ENCODE results near the gene KIF11. TPM values are rescaled to one million over a fixed set of nuclear protein-coding genes. Genes with fewer than 3 reads are reported as not detected.

KIF11 gene
- total RNA-seq, 2 experiments from 2014 or later = 53.7 to 55.2 TPM

- ATAC-seq (ENCODE audit: low read depth) = no peak
- H3K9me3 Mint-ChIP-seq = peaks cover 8% of the 10 kb centered on the region
- POLR2A ChIA-PET = no interaction called here
- H3K27me3 Mint-ChIP-seq = peaks cover 9% of the 10 kb centered on the region
- H3K36me3 Mint-ChIP-seq = peaks cover 2% of the 10 kb centered on the region
- no peak for DNase-seq
- no peak overlapping the region for H3K4me3 Mint-ChIP-seq
- no peaks in the 10 kb centered on the region for H3K4me1 Mint-ChIP-seq
- H3K27ac Mint-ChIP-seq = no peak overlapping the region
Observed at GRCh38 chr10:92664322-92664721, 71.4 kb downstream of the KIF11 start.

GRCh38 chr10:92667078-92667477 is 74.1 kb downstream of the KIF11 start:
- Mint-ChIP-seq H3K9me3 (peaks cover 8% of the 10 kb centered on the region), H3K4me1 (no peaks in the 10 kb centered on the region), H3K36me3 (peaks cover 2% of the 10 kb centered on the region), H3K27ac (no peak overlapping the region), H3K27me3 (peaks cover 3% of the 10 kb centered on the region), H3K4me3 (no peak overlapping the region)
- POLR2A ChIA-PET = no interaction called here
- DNase-seq (no peak), ATAC-seq (ENCODE audit: low read depth) (no peak)

DNA sequence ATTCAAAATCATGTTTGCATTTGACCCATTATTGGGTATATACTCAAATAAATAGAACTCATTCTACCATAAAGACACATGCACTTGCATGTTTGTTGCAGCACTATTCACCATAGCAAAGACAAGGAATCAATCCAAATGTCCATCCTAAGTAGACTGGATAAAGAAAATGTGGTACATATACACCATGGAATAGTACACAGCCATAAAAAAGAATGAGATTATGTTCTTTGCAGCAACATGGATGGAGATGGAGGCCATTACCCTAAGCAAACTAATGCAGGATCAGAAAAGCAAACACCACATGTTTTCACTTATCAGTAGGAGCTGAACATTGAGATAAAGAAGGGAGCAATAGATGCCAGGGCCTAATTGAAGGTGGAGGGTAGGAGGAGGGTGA is 84.8 kb downstream of the KIF11 start:
- ATAC-seq (ENCODE audit: low read depth) (no peak), DNase-seq (no peak)
- Mint-ChIP-seq H3K36me3 (no peaks in the 10 kb centered on the region), H3K27me3 (peaks cover 22% of the 10 kb centered on the region), H3K4me1 (no peaks in the 10 kb centered on the region), H3K9me3 (no peaks in the 10 kb centered on the region), H3K27ac (no peak overlapping the region), H3K4me3 (no peak overlapping the region)
- POLR2A ChIA-PET = no interaction called here

GRCh38 chr10:92678206-92678605 is 85.3 kb downstream of the KIF11 start:
- H3K27ac Mint-ChIP-seq = no peak overlapping the region
- ATAC-seq (ENCODE audit: low read depth) (no peak), DNase-seq (no peak)
- H3K27me3 Mint-ChIP-seq = peaks cover 26% of the 10 kb centered on the region
- POLR2A ChIA-PET = no interaction called here
- no peak overlapping the region for H3K4me3 Mint-ChIP-seq
- H3K36me3 Mint-ChIP-seq = no peaks in the 10 kb centered on the region
- no peaks in the 10 kb centered on the region for H3K9me3 Mint-ChIP-seq
- no peaks in the 10 kb centered on the region for H3K4me1 Mint-ChIP-seq

DNA sequence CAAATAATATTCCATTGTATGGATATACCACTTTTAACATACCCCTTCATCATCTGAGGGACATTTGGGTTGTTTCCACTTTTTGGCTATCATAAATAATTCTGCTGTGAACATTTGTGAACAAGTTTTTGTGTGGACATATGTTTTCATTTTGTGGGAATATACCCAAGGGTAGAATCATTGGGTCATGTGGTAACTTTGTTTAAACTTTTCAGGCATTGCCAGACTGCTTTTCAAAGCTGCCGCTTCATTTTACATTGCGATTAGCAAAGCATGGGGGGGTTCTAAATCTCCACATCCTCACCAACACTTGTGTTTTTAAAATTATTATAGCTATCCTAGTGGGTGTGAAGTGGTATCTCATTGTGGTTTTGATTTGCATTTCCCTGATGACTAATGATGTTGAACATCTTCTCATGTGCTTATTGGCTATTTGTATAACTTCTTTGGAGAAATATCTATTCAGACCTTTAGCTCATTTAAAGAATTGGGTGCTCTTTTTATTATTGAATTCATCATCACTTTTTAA is 88.4 kb downstream of the KIF11 start:
- no peaks in the 10 kb centered on the region for H3K4me1 Mint-ChIP-seq
- DNase-seq = no peak
- H3K4me3 Mint-ChIP-seq = no peak overlapping the region
- POLR2A ChIA-PET = no interaction called here
- no peaks in the 10 kb centered on the region for H3K36me3 Mint-ChIP-seq
- ATAC-seq (ENCODE audit: low read depth) = no peak
- peaks cover 2% of the 10 kb centered on the region for H3K9me3 Mint-ChIP-seq
- peaks cover 53% of the 10 kb centered on the region for H3K27me3 Mint-ChIP-seq
- no peak overlapping the region for H3K27ac Mint-ChIP-seq

DNA sequence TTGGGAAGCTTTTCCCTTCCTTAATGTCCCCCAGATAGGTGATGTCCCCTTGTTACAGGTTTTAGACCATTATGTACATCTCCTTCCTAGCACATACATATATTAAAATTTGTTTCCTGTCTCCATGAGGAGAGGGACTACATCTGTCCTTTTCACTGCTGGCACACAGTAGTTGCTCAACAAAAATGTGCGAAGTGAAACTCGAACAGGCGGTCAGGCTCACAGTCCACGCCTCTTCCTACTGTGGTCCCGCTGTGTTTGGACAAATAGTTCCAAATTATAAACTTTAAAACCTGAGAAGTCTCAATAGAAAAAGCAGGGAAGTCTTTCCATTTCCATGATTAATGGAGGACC is 95.6 kb downstream of the KIF11 start:
- no peaks in the 10 kb centered on the region for H3K36me3 Mint-ChIP-seq
- H3K27ac Mint-ChIP-seq = no peak overlapping the region
- POLR2A ChIA-PET = no interaction called here
- peaks cover 2% of the 10 kb centered on the region for H3K9me3 Mint-ChIP-seq
- no peak for DNase-seq
- H3K4me1 Mint-ChIP-seq = peaks cover 14% of the 10 kb centered on the region
- no peak for ATAC-seq (ENCODE audit: low read depth)
- H3K4me3 Mint-ChIP-seq = peak overlapping the region; percentile 63
- peaks cover 82% of the 10 kb centered on the region for H3K27me3 Mint-ChIP-seq

GRCh38 chr10:92688927-92689662 is 96.2 kb downstream of the KIF11 start:
- no peak overlapping the region for H3K27ac Mint-ChIP-seq
- peak; percentile 63 for DNase-seq
- H3K4me1 Mint-ChIP-seq = peaks cover 14% of the 10 kb centered on the region
- peaks cover 83% of the 10 kb centered on the region for H3K27me3 Mint-ChIP-seq
- H3K36me3 Mint-ChIP-seq = no peaks in the 10 kb centered on the region
- H3K9me3 Mint-ChIP-seq = peaks cover 2% of the 10 kb centered on the region
- ATAC-seq (ENCODE audit: low read depth) = peak; percentile 11
- H3K4me3 Mint-ChIP-seq = peak overlapping the region; percentile 63
- POLR2A ChIA-PET = interaction anchor here (1.5 kb wide), 1 partner anchor 159 kb away, joined by 7 read pairs; the partner anchor contains the start of gene EXOC6

DNA sequence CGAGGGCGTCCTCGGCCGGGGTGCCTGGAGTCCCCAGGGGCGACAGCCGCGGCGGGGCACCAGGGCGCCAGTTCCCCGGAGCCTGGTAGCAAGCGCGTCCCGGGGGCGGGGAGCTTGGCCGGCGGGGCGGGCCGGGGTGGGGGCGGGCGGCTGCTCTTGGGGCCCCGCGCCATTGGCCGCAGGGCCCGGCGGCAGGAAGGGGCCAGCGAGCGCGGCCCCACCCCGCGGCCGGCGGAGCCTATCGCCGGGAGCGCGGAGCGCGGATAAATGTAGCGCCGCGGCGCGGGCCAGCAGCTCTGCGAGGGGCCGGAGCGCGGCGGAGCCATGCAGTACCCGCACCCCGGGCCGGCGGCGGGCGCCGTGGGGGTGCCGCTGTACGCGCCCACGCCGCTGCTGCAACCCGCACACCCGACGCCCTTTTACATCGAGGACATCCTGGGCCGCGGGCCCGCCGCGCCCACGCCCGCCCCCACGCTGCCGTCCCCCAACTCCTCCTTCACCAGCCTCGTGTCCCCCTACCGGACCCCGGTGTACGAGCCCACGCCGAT is 96.8 kb downstream of the KIF11 start, which contains the start of gene HHEX:
Gene HHEX, plus strand, starts transcription at position 293 of the 548 bp plus-strand sequence. Its CDS starts 32 bp downstream, at position 325.
- ATAC-seq (ENCODE audit: low read depth) (peak; percentile 55), DNase-seq (no peak)
- H3K27me3 Mint-ChIP-seq = peaks cover 83% of the 10 kb centered on the region
- H3K4me1 Mint-ChIP-seq = peaks cover 14% of the 10 kb centered on the region
- H3K27ac Mint-ChIP-seq = no peak within 1 kb of the TSS
- no peaks in the 10 kb centered on the region for H3K36me3 Mint-ChIP-seq
- POLR2A ChIA-PET = interaction anchor here (1.5 kb wide), 1 partner anchor 159 kb away, joined by 7 read pairs; the partner anchor contains the start of gene EXOC6
- peaks cover 2% of the 10 kb centered on the region for H3K9me3 Mint-ChIP-seq
- peak within 1 kb of the TSS; percentile 65 for H3K4me3 Mint-ChIP-seq

DNA sequence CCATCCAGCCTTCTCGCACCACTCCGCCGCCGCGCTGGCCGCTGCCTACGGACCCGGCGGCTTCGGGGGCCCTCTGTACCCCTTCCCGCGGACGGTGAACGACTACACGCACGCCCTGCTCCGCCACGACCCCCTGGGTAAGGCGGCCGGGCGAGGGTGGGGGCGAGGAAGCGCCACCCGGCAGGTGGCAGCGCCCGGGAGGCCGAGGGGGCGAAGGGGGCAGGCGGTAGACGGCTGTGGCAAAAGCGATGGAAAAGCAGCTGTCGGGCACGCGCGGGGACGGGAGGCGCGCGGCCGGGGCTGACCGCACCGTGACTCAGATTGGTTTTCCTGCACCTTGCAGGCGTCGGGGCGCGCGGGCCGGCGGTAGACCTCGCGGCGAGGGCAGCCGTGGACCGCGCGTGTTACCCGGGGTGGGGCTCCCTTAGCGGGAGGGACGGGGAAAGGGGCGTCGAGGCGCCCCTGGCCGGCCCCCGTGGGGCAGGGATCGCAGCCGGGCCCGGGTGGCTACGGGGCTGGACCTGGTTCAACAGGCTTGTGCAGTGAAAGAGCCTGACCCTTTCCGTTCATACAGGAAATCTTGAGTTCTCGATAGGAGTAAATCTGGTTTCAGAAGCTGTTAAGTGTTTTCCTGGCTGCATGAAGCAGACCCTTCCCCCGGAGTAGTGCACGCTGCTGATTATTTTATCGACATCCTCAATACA is 97.4 kb downstream of the KIF11 start:
- peaks cover under 1% of the 10 kb centered on the region for H3K9me3 Mint-ChIP-seq
- POLR2A ChIA-PET = interaction anchor here (0.9 to 1.5 kb wide), 2 partner anchors 158 kb away, joined by 3 to 7 read pairs; partner anchors contain the start of gene EXOC6
- peaks cover 14% of the 10 kb centered on the region for H3K4me1 Mint-ChIP-seq
- no peaks in the 10 kb centered on the region for H3K36me3 Mint-ChIP-seq
- H3K27me3 Mint-ChIP-seq = peaks cover 85% of the 10 kb centered on the region
- ATAC-seq (ENCODE audit: low read depth) (peak; percentile 57), DNase-seq (peak; percentile 76)
- H3K27ac Mint-ChIP-seq = no peak overlapping the region
- peak overlapping the region; percentile 65 for H3K4me3 Mint-ChIP-seq

GRCh38 chr10:92690915-92691590 is 98.1 kb downstream of the KIF11 start:
- DNase-seq (no peak), ATAC-seq (ENCODE audit: low read depth) (no peak)
- no peaks in the 10 kb centered on the region for H3K36me3 Mint-ChIP-seq
- peaks cover 14% of the 10 kb centered on the region for H3K4me1 Mint-ChIP-seq
- no peaks in the 10 kb centered on the region for H3K9me3 Mint-ChIP-seq
- H3K27ac Mint-ChIP-seq = no peak overlapping the region
- peak overlapping the region; percentile 36 for H3K4me3 Mint-ChIP-seq
- peaks cover 81% of the 10 kb centered on the region for H3K27me3 Mint-ChIP-seq
- POLR2A ChIA-PET = interaction anchor here (0.9 kb wide), 1 partner anchor 157 kb away, joined by 3 read pairs; the partner anchor contains the start of gene EXOC6

DNA sequence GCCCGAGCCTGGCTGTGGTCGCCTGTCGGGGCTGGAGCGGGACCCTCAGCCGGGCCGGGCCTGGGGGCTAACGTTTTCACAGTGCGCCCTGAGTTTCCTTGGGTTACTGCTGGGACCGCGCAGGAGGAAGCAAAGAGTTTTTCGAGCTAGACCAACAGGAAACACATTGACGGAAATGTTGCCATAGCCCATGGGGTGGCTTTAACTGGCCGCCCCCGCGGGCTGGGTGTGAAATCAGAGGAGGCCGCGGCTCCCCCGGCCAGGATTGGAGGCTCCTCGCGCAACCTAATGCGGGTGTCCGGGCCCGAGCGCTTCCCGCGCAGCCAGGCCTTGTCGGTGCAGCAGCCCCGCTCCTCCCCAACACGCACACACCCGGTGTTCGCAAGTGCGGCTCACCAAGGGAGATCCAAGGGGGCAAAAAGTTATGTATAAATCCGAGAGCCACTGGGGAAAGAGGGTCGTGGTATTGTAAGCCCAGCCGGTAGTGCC is 98.7 kb downstream of the KIF11 start:
- DNase-seq = peak; percentile 55
- no peaks in the 10 kb centered on the region for H3K9me3 Mint-ChIP-seq
- peak overlapping the region; percentile 36 for H3K4me3 Mint-ChIP-seq
- no peak overlapping the region for H3K27ac Mint-ChIP-seq
- H3K4me1 Mint-ChIP-seq = peaks cover 14% of the 10 kb centered on the region
- peaks cover 81% of the 10 kb centered on the region for H3K27me3 Mint-ChIP-seq
- ATAC-seq (ENCODE audit: low read depth) = peak; percentile 7
- POLR2A ChIA-PET = interaction anchor here (0.9 kb wide), 1 partner anchor 157 kb away, joined by 3 read pairs; the partner anchor contains the start of gene EXOC6
- no peaks in the 10 kb centered on the region for H3K36me3 Mint-ChIP-seq

DNA sequence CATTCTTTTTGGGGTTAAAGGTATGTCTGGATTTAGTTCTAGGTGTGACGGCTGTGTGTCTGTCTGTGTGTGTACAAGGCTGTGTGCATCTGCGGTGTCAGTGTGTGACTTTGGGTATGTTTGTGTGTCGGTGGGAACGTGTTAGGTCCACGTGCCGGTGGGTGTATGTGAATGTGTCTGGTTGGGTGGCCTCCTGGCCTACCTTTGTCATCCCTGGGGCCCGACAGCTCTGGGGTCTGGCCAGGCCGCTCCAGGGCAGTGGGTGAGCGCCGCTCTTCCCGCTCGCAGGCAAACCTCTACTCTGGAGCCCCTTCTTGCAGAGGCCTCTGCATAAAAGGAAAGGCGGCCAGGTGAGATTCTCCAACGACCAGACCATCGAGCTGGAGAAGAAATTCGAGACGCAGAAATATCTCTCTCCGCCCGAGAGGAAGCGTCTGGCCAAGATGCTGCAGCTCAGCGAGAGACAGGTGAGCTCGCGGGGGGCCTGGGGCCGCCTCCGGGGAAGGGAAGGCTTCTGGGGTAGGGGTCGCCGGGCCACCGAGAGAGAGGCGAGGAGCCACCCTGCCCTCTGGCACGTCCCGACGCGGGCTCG is 99.2 kb downstream of the KIF11 start:
- no peak for ATAC-seq (ENCODE audit: low read depth)

More for the DNA sequence above, 99.2 kb downstream of the KIF11 start:
- no peaks in the 10 kb centered on the region for H3K36me3 Mint-ChIP-seq
- H3K27ac Mint-ChIP-seq = no peak overlapping the region
- peak overlapping the region; percentile 36 for H3K4me3 Mint-ChIP-seq
- peaks cover 15% of the 10 kb centered on the region for H3K4me1 Mint-ChIP-seq
- no peak for DNase-seq
- peaks cover 81% of the 10 kb centered on the region for H3K27me3 Mint-ChIP-seq
- no peaks in the 10 kb centered on the region for H3K9me3 Mint-ChIP-seq
- POLR2A ChIA-PET = no interaction called here
